ENCODE data around the gene PPP6R2.
"Not testable (repeated sequence)": the region's sequence is repeated elsewhere in the genome, so short reads cannot be mapped to it uniquely, and the experiment has no call there.

Gene PPP6R2

GRCh38 chr22:50325444-50326224 lies 17.5 kb upstream of the PPP6R2 start:
- H3K4me3 ChIP-seq (ENCODE audit: low read length), result peak overlapping the region; percentile 66; the same call in 1 of the 2 replicates
- no peaks in the 10 kb centered on the region for H3K4me1 ChIP-seq (ENCODE audit: insufficient read depth, low read length)
- peaks cover 29% of the 10 kb centered on the region for H3K27me3 ChIP-seq (ENCODE audit: insufficient read depth, low read length)
- no peaks in the 10 kb centered on the region for H3K36me3 ChIP-seq (ENCODE audit: insufficient read depth, low read depth, low read length)
- peak overlapping the region; percentile 29; the same call in 1 of the 2 replicates for H3K9ac ChIP-seq (ENCODE audit: low read depth, low read length)
- H3K9me3 ChIP-seq (ENCODE audit: insufficient read depth, low read depth, low read length), result no peaks in the 10 kb centered on the region
- H3K27ac ChIP-seq (ENCODE audit: low read length), result no peak overlapping the region

DNA sequence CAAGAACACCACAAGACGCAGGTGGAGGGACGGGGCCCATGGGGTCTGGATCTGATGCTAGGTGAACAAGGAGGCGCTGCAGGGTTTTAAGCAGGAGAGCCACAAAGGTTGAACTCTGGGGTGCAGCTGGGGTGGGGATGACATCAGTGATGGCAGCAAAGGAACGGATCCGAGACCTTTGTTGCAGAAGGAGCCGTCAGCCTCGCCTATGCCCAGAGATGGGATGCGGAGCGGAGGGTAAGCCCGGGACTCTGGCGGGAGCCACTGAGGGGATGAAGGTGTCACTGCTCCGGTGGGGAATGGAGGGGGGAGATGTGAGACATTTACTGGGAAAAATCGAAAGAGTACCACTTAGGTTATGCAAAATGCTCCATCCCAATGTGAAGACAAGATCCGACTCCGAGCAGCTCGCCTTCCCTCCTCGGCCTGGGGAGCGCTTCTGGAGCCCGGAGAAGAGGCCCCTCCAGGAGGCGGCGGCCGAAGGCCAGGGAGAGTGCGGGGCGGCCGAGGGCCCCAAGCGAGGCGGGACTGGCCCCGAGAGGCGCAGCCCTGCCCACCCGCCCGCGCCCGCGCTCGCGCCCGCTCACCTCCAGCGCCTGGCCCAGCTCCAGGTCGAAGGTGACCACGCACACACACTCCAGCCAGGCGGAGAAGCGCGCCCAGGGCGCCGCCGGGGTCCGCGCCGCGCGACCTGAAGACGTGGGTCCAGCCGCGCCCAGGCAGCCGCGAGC lies 16.7 kb upstream of the PPP6R2 start:
- Histone ChIP-seq H3K4me1 (ENCODE audit: insufficient read depth, low read length) (no peaks in the 10 kb centered on the region), H3K27ac (ENCODE audit: low read length) (no peak overlapping the region), H3K4me3 (ENCODE audit: low read length) (peak overlapping the region; percentile 66), H3K9me3 (ENCODE audit: insufficient read depth, low read depth, low read length) (no peaks in the 10 kb centered on the region), H3K36me3 (ENCODE audit: insufficient read depth, low read depth, low read length) (no peaks in the 10 kb centered on the region), H3K9ac (ENCODE audit: low read depth, low read length) (peak overlapping the region; percentile 29; the same call in 1 of the 2 replicates), H3K27me3 (ENCODE audit: insufficient read depth, low read length) (peaks cover 29% of the 10 kb centered on the region)

DNA sequence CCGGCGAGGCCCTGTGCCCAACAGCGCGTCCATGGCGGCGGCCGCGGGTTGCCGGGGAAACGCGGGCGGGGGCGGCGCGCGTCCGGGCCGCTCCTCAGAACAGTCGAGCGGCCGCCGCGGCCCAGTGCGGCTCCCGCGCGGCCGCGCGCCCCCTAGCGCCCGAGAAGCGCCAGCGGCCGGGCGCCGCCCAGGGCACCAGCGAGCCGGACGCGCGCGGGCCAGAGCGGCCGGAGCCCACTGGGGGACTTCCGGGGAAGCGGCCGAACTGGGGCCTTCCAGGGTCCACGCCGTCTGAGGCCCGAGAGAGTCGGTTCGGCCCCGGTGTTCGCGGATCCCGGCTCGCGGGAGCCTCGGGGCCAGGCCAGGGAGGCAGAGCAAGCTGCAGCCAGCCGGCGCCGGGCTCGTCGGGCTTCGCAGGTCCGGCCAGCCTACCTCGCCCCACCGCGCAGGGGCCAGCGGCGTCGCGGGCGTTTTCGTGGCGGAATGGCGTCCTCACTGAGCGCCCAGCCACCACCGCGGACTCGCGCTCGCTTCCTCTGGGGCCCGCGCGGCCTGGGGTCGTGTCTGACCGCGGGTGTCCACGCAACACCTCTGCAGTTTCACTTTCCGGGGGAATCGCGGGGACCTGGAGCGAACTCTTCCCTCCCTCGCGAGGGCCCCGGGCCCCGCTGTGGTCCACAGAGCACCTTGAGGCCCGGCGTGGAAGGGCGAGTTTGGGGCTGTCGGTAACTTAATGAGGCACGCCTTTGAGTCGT lies 16.0 kb upstream of the PPP6R2 start, which contains the start of gene DENND6B:
Gene DENND6B (minus strand): TSS at position 57 of the 755 bp plus-strand sequence. CDS start 24 bp downstream, at position 33.
- Histone ChIP-seq H3K9ac (ENCODE audit: low read depth, low read length) (peak within 1 kb of the TSS; percentile 72; the same call in 1 of the 2 replicates), H3K9me3 (ENCODE audit: insufficient read depth, low read depth, low read length) (no peaks in the 10 kb centered on the region), H3K4me1 (ENCODE audit: insufficient read depth, low read length) (no peaks in the 10 kb centered on the region), H3K4me3 (ENCODE audit: low read length) (peak within 1 kb of the TSS; percentile 70), H3K27me3 (ENCODE audit: insufficient read depth, low read length) (peaks cover 29% of the 10 kb centered on the region), H3K27ac (ENCODE audit: low read length) (no peak within 1 kb of the TSS), H3K36me3 (ENCODE audit: insufficient read depth, low read depth, low read length) (no peaks in the 10 kb centered on the region)

DNA sequence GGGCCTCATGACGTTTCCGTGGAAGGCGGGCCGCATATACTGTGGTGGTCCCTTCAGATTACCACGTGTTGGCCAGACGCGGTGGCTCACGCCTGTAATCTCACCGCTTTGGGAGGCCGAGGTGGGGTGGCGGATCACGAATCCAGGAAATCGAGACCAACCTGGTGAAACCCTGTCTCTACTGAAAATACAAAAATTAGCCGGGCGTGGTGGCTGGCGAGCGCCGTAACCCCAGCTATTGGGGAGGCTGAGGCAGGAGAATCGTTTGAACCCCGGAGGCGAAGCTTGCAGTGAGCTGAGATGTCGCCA lies 15.5 kb upstream of the PPP6R2 start:
- Histone ChIP-seq H3K9me3 (ENCODE audit: insufficient read depth, low read depth, low read length) (no peaks in the 10 kb centered on the region), H3K4me3 (ENCODE audit: low read length) (peak overlapping the region; percentile 70), H3K27ac (ENCODE audit: low read length) (no peak overlapping the region), H3K27me3 (ENCODE audit: insufficient read depth, low read length) (peaks cover 29% of the 10 kb centered on the region), H3K36me3 (ENCODE audit: insufficient read depth, low read depth, low read length) (no peaks in the 10 kb centered on the region), H3K9ac (ENCODE audit: low read depth, low read length) (peak overlapping the region; percentile 72; the same call in 1 of the 2 replicates), H3K4me1 (ENCODE audit: insufficient read depth, low read length) (no peaks in the 10 kb centered on the region)

- H3K9ac ChIP-seq (ENCODE audit: low read depth, low read length), result no peak overlapping the region
- peaks cover 29% of the 10 kb centered on the region for H3K27me3 ChIP-seq (ENCODE audit: insufficient read depth, low read length)
- H3K4me3 ChIP-seq (ENCODE audit: low read length), result no peak overlapping the region
- H3K36me3 ChIP-seq (ENCODE audit: insufficient read depth, low read depth, low read length), result no peaks in the 10 kb centered on the region
- no peaks in the 10 kb centered on the region for H3K4me1 ChIP-seq (ENCODE audit: insufficient read depth, low read length)
- H3K9me3 ChIP-seq (ENCODE audit: insufficient read depth, low read depth, low read length), result no peaks in the 10 kb centered on the region
- no peak overlapping the region for H3K27ac ChIP-seq (ENCODE audit: low read length)
Measured at GRCh38 chr22:50329236-50329635, 13.9 kb upstream of the PPP6R2 start.

DNA sequence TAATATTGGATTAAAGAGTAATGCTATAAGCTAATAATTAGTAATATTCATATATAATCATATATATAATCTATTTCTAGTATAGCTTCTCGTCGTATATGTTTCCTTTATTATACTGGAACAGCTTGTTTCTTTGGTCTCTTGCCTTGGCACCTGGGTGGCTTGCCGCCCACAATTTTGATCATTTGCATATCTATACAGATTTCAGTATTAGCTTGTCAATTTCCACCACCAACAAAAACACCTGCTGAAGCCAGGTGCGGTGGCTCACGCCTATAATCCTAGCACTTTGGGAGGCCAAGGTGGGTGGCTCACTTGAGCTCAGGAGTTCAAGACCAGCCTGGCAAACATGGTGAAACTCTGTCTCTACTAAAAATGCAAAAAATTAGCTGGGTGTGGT lies 8.7 kb upstream of the PPP6R2 start:
- not testable (repeated sequence) for H3K27me3 ChIP-seq (ENCODE audit: insufficient read depth, low read length); H3K4me3 ChIP-seq (ENCODE audit: low read length); H3K36me3 ChIP-seq (ENCODE audit: insufficient read depth, low read depth, low read length); H3K27ac ChIP-seq (ENCODE audit: low read length); H3K9ac ChIP-seq (ENCODE audit: low read depth, low read length); H3K4me1 ChIP-seq (ENCODE audit: insufficient read depth, low read length); H3K9me3 ChIP-seq (ENCODE audit: insufficient read depth, low read depth, low read length)

GRCh38 chr22:50337262-50338041 lies 5.7 kb upstream of the PPP6R2 start:
- Histone ChIP-seq H3K27me3 (ENCODE audit: insufficient read depth, low read length) (0 out of 2 replicates have a peak, but pooled peaks cover 4% of the 10 kb centered on the region), H3K36me3 (ENCODE audit: insufficient read depth, low read depth, low read length) (no peaks in the 10 kb centered on the region), H3K27ac (ENCODE audit: low read length) (no peak overlapping the region), H3K9ac (ENCODE audit: low read depth, low read length) (no peak overlapping the region), H3K4me3 (ENCODE audit: low read length) (no peak overlapping the region), H3K4me1 (ENCODE audit: insufficient read depth, low read length) (no peaks in the 10 kb centered on the region), H3K9me3 (ENCODE audit: insufficient read depth, low read depth, low read length) (no peaks in the 10 kb centered on the region; the same call in 1 of the 2 replicates)

DNA sequence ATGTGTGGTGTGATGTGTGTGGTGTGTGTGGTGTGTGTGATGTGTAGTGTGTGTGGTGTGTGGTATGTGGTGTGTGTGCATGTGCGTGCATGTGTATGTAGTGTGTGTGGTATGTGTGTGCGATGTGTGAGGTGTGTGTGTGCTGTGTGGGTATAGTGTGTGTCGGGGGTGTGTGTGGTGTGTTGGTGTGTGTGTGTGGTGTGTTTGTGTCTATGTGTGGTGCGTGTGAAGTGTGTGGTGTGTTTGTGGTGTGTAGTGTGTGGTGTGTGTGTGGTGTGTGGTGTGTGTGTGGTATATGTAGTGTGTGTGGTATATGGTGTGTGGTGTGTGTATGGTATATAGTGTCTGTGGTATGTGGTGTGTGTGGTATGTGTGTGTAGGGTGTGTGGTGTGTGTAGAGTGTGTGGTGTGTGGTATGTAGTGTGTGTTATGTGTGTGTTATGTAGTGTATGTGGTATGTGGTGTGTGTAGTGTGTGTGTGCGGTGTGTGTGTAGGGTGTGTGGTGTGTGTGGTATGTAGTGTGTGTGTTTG lies 5.0 kb upstream of the PPP6R2 start:
- no peak overlapping the region for H3K27ac ChIP-seq (ENCODE audit: low read length)
- H3K27me3 ChIP-seq (ENCODE audit: insufficient read depth, low read length), result 0 out of 2 replicates have a peak, but pooled peaks cover 4% of the 10 kb centered on the region
- H3K9me3 ChIP-seq (ENCODE audit: insufficient read depth, low read depth, low read length), result no peaks in the 10 kb centered on the region; the same call in 1 of the 2 replicates
- no peak overlapping the region for H3K4me3 ChIP-seq (ENCODE audit: low read length)
- no peaks in the 10 kb centered on the region for H3K4me1 ChIP-seq (ENCODE audit: insufficient read depth, low read length)
- H3K36me3 ChIP-seq (ENCODE audit: insufficient read depth, low read depth, low read length), result no peaks in the 10 kb centered on the region
- H3K9ac ChIP-seq (ENCODE audit: low read depth, low read length), result no peak overlapping the region

DNA sequence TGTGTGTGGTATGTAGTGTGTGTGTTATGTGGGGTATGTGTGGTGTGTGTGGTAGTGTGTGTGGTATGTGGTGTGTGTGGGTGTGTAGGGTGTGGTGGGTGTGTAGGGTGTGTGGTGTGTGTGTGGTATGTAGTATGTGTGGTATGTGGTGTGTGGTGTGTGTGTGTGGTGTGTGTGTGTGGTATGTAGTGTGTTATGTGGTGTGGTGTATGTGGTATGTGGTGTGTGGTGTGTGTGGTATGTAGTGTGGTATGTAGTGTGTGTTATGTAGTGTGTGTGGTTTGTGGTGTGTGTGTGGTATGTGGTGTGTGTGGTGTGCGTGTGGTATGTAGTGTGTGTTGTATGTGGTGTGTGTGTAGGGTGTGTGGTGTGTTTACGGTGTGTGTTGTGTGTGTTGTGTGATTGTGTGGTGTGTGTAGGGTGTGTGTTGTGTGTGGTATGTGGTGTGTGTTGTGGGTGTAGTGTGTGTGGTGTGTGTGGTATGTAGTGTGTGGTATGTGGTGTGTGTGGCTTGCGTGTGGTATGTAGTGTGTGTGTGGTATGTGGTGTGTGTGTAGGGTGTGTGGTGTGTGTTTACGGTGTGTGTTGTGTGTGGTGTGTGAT lies 4.2 kb upstream of the PPP6R2 start:
- Histone ChIP-seq H3K27me3 (ENCODE audit: insufficient read depth, low read length) (0 out of 2 replicates have a peak, but pooled peaks cover 4% of the 10 kb centered on the region), H3K9ac (ENCODE audit: low read depth, low read length) (no peak overlapping the region), H3K4me1 (ENCODE audit: insufficient read depth, low read length) (no peaks in the 10 kb centered on the region), H3K9me3 (ENCODE audit: insufficient read depth, low read depth, low read length) (no peaks in the 10 kb centered on the region; the same call in 1 of the 2 replicates), H3K36me3 (ENCODE audit: insufficient read depth, low read depth, low read length) (no peaks in the 10 kb centered on the region), H3K27ac (ENCODE audit: low read length) (no peak overlapping the region), H3K4me3 (ENCODE audit: low read length) (no peak overlapping the region)

DNA sequence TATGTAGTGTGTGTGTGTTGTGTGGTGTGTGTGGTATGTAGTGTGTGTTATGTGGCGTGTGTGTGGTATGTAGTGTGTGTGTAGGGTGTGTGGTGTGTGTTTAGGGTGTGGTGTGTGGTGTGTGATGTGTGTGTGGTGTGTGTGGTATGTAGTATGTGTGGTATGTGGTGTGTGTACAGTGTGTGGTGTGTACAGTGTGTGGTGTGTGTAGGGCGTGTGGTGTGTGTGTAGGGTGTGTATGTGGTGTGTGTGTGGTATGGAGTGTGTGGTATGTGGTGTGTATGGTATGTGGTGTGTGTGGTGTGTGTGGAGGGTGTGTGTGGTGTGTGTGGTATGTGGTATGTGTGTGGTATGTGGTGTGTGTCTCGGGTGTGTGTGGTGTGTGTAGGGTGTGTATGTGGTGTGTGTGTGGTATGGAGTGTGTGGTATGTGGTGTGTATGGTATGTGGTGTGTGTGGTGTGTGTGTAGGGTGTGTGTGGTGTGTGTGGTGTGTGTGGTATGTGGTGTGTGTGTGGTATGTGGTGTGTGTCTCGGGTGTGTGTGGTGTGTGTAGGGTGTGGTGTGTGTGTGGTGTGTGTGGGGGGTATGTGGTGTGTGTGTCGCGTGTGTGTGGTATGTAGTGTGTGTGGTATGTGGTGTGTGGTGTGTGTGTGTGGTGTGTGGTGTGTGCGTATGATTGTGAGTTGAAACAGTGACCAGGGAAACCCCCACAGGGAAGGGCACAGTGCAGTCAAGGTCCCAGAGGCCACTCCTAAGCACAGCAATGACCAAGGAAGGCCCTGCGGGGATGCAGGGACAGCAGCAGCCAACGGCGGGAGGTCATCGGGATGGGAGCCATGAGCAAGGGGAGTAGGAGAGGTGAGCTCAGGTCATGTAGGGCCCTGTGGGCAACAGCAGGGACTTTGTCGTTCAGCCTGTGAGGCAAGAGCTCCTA lies 2.9 kb upstream of the PPP6R2 start:
- Histone ChIP-seq H3K27me3 (ENCODE audit: insufficient read depth, low read length) (0 out of 2 replicates have a peak, but pooled peaks cover 4% of the 10 kb centered on the region), H3K4me1 (ENCODE audit: insufficient read depth, low read length) (no peaks in the 10 kb centered on the region), H3K27ac (ENCODE audit: low read length) (no peak overlapping the region), H3K9me3 (ENCODE audit: insufficient read depth, low read depth, low read length) (no peaks in the 10 kb centered on the region; the same call in 1 of the 2 replicates), H3K9ac (ENCODE audit: low read depth, low read length) (no peak overlapping the region), H3K36me3 (ENCODE audit: insufficient read depth, low read depth, low read length) (no peaks in the 10 kb centered on the region), H3K4me3 (ENCODE audit: low read length) (no peak overlapping the region)

All from iPS-20b (cell line).